ENCODE data around the gene FAAP20.
"Not testable (repeated sequence)": the region's sequence is repeated elsewhere in the genome, so short reads cannot be mapped to it uniquely, and the experiment has no call there.

The FAAP20 gene

GRCh38 chr1:2154022-2154421 is 40.5 kb downstream of the FAAP20 start:
- DNase-seq, result no peak

DNA sequence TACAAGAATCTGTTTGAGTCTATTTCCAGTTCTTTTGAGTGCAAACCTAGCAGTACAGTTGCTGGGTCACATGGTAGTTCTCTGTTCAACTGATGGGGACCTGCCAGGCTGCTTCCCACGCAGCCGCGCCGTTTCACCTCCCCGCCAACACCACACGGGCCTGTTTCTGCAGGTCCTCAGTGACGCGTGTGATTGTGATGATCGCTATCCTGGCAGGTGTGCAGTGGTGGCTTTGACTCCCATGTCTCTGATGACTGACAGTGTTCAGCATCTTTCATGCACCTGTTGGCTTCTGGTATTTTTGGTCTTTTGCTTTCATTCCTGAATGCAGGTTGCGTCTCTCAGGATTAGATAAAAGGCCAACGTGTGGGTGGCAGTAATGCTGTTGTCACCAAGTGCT is 41.6 kb downstream of the FAAP20 start:
- DNase-seq, result no peak

- no peak for DNase-seq
Measured at GRCh38 chr1:2151911-2152310, 42.7 kb downstream of the FAAP20 start.

DNA sequence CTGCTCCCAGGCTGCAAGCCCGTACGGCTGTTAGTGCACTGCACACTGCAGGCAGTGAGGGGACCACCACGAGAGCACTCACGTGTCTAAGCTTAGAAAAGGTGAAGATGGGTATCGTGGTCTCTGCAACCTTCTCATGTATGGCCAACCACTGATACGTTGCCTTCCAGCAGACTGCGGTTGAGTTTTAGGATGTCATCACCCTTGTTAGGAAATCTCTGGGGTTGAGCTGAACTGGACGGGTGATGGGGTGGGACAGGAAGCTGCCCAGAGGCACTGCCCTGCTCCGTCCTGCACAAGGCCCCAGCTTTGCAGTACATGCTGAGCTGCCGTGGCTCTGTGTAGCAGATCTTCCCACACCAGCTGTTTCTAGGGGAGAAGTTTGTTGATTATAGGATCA is 43.3 kb downstream of the FAAP20 start:
- DNase-seq, result no peak

GRCh38 chr1:2150801-2151200 is 43.8 kb downstream of the FAAP20 start:
- no peak for DNase-seq

GRCh38 chr1:2148691-2149090 is 45.9 kb downstream of the FAAP20 start:
- peak; percentile 23 for DNase-seq

- not testable (repeated sequence) for DNase-seq
Measured at GRCh38 chr1:2147869-2148268, 46.7 kb downstream of the FAAP20 start.

DNA sequence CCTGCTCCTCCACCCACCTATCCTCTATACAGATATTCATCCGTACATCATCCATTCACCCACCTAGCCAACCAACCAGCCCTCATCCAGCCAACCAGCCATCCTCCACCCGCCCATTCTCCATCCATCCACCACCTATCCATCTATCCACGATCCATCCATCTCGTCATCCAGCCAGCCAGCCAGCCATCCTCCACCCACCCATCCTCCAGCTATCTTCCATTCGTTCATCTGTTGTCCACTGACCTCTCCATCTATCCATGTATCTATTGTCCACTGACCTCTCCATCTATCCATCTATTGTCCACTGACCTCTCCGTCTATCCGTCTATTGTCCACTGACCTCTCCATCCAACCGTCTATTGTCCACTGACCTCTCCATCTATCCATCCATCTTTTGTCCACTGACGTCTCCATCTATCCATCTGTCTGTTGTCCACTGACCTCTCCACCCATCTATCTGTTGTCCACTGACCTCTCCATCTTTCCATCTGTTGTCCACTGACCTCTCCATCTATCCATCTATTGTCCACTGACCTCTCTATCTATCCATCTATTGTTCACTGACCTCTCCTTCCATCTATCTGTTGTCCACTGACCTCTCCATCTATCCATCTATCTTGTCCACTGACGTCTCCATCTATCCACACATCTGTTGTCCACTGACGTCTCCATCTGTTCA is 47.6 kb downstream of the FAAP20 start:
- no peak for DNase-seq

GRCh38 chr1:2145946-2146835 is 48.4 kb downstream of the FAAP20 start:
- DNase-seq, result no peak

GRCh38 chr1:2144501-2145090 is 50.0 kb downstream of the FAAP20 start:
- no peak for DNase-seq

DNA sequence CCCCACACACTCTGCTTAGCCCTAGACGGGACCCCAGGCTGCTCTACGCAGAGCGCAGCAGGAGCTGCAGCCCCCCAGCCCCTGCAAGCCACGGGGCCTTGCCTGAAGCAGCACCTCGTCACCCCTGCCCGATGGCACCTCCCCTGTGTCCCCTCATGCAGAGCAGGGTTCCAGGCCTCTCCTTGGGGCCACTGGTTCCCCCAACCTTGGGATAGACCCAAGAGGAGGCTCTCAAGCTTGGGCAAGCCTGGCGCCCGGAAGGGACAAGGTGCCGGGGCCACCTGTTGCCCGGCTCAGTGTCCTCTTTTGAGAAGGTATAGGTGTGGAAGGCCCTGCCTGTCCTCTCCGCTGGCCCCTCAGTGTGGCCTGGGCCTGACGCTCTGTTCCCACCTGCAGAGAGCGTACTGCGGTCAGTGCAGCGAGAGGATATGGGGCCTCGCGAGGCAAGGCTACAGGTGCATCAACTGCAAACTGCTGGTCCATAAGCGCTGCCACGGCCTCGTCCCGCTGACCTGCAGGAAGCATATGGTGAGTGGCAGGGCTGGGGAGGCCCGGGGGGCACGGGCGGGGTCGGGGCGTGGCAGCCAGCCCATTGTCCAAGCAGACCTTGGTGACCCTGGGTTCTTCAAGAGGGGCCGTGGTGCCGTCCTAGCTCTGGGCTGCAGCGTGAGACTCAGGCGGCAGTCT is 50.6 kb downstream of the FAAP20 start:
- DNase-seq, result no peak

GRCh38 chr1:2141025-2141424 is 53.5 kb downstream of the FAAP20 start:
- DNase-seq, result no peak

Data from effector CD8-positive, alpha-beta T cell (primary cell).